ENCODE measurements around the gene C10orf105. TPM values are rescaled to one million over a fixed set of nuclear protein-coding genes. Genes with fewer than 3 reads are reported as not detected.

C10orf105 gene
- total RNA-seq, 1 donor from 2014 or later: not detected

DNA sequence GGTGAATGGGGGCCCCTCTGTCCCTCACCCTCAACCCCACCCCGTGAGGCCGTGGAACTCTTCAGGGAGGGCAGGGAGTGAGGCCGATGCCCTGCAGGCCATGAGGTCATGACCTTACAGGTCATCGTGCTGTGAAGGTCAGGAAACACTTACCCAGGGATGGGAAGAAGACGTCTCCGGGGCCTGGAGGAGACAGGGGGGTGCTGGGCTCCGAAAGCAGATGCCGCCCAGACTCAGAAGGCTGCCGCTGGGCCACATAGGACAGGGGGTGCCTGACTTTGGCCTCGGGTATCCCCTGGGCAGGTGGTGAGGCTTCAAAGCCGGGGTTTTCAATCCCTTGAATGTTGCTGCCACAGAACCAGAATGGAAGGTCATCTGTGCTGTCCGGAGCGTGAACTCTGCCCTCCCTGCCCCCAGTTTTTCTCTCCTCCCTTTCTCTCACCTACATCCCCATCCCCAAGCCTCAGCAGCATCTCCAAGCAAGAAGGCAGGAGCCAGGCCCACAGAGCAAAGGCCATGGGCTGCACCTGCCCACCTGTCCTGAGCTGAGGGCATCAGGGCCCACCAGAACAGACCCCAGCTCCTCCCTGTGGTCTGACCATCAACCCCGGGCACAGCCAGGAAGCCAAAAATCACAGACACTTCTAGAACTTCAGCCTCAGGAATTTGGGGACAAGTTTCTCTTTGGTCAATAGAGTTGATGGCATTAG, 32.1 kb upstream of the C10orf105 start:
- DNase-seq (ENCODE audit: low read depth in 2 of 2): no peak

- no peak for DNase-seq (ENCODE audit: low read depth in 2 of 2)
Measured at GRCh38 chr10:71750986-71751385, 31.4 kb upstream of the C10orf105 start.

- DNase-seq (ENCODE audit: low read depth in 2 of 2): no peak
Measured at GRCh38 chr10:71750124-71750841, 30.7 kb upstream of the C10orf105 start.

DNA sequence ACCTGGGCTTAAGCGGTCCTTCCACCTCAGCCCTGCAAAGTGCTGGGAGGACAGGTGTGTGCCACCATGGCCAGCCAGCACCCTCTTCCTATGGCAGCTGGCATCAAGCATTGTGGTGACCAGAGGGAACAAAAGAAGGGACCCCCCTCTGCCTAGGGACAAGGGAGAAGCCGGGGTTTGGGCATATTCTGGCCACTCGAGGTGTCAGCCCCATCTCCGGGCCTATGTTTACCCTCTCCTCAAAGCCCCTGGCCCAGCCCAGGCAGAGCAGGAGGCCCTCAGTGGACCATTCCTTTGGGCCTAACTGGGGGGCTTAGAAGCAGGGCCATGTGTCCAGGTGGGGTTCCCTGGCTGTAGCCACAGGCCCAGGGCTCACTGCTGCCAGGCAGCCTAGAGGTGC, 29.8 kb upstream of the C10orf105 start:
- DNase-seq (ENCODE audit: low read depth in 2 of 2): no peak

- DNase-seq (ENCODE audit: low read depth in 2 of 2): peak; percentile 50 to 57
Measured at GRCh38 chr10:71748671-71749191, 29.2 kb upstream of the C10orf105 start.

GRCh38 chr10:71747551-71748523, 28.3 kb upstream of the C10orf105 start:
- peak; percentile 48 to 51 for DNase-seq (ENCODE audit: low read depth in 2 of 2)

- no peak for DNase-seq (ENCODE audit: low read depth in 2 of 2)
Measured at GRCh38 chr10:71747039-71747531, 27.5 kb upstream of the C10orf105 start.

- DNase-seq (ENCODE audit: low read depth in 2 of 2): peak in 1 of 2 donors; percentile 16
Measured at GRCh38 chr10:71746344-71747037, 26.9 kb upstream of the C10orf105 start.

- DNase-seq (ENCODE audit: low read depth in 2 of 2): no peak
Measured at GRCh38 chr10:71745664-71746250, 26.2 kb upstream of the C10orf105 start.

DNA sequence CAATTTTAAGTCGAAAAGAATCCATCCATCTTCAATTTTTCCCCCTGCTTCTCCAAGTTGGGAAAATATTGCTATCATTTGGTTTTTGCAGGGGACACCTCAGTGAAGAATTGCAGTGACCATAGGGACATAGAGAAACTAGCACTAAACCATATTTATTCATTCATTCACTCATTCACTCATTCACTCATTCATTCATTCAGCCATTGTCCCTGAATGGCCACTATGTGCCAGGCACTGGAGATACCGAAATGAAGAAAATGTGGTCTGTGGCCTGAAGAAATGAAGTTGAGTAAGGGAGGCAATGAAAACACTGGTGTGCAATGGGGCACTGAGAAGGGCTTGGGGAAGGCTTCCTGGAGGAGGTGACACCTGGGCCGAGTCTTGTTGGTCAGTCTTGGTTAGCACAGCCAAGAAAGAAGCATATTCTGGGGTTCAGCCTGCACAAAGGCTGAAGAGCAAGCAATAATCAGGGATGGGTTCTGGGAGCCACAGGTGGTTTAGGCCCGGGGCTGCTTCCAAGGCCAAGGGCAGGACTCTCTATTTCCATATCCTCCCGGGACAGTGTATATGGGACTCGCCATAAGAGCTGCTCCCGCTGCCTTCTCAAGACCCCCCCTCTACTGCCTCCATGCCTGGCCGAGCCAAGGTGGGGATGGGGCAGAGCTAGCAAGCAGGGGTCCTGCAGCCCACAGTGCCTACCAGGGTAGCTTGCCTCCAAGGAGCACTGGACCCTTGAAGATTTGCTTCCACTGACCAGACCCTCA, 25.5 kb upstream of the C10orf105 start:
- no peak for DNase-seq (ENCODE audit: low read depth in 2 of 2)

DNA sequence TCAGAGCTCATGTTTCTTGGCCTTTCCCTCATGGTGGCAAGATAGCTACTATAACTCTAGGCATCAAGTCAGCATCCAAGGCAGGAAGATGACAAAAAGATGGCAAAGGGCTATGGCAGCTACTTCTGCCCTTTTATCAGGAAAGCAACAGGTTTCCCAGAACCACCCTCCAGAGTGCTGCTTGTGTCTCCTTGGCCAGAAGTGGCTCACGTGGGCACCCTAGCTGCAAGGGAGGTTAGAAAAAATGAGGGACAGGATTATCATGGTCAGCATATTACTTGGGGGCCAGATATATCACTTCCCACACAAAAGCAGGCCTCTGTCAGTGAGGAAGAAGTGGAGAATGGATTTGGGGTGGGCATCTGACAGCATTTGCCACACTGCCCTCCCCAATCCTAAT, 24.3 kb upstream of the C10orf105 start:
- DNase-seq (ENCODE audit: low read depth in 2 of 2): no peak

DNA sequence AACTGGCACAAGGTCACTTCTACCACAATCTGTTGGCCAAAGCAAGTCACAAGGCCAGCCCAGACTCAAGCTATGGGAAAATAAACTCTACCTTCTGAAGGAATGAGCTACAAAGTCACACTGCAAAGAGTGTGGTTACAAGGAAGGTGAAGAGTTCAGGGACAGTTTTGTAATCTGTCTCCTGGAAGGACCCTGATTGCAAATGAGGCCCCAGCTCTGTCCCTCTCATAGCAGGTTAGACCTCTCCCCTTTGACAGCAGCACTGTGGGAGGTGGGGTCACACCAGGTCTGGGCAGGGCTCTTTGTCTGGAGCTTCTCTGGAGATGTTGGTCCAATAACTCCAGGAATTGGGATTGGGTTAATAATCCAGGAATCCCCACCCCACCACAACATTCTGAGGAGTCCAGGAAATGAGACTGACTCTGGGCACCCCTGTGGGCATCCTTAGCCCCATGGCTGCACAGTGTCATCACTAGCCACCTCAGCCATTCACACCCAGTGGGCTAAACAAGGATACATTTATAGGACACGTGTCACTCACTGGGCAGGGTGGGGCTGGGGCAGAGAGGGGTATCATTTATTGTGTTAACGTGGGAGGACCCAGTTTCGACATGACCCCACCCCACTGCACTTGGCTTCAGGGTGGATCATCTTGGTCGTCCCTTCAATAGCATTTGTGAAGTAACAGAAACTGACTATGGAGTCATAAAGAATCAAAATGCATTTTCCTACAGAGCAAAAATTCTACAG, 23.7 kb upstream of the C10orf105 start:
- DNase-seq (ENCODE audit: low read depth in 2 of 2): no peak

DNA sequence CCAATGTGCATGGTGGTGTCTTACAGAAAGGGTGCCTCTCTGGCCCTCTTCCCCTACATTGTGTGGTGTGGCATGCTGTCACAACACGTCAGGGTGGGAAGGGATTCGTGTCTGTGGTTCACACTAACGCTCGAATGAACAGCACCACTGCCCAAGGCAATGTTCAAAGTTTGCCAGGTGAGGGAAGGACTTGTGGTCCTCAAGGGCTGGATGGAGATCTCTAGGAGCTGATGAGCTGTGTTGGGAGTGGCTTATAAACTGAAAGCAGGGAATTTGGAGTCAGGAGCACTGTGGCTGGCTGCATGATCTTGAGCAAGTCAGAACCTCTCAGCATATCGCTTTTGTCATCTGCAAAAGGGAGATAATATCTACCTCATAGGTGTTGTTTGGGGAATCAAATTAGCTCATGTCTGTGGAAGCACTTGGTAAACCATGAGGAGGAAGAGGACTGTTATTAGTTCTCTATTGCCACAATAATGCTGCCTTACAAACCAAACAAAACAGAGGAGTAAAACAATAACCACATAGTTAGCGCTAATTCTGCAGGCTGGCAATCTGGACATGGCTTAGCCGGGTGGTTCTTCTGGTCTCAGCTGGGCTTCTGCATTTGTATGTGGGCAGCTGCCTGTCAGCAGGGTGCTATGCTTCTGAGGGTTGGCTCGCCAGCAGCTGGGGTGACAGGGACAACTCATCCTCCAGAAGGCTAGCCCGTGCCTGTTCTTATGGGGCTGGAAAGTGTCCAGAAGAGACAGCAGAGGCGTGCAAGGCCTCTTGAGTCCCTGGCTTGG, 22.9 kb upstream of the C10orf105 start:
- DNase-seq (ENCODE audit: low read depth in 2 of 2): no peak

GRCh38 chr10:71741671-71742070, 22.1 kb upstream of the C10orf105 start:
- no peak for DNase-seq (ENCODE audit: low read depth in 2 of 2)

DNA sequence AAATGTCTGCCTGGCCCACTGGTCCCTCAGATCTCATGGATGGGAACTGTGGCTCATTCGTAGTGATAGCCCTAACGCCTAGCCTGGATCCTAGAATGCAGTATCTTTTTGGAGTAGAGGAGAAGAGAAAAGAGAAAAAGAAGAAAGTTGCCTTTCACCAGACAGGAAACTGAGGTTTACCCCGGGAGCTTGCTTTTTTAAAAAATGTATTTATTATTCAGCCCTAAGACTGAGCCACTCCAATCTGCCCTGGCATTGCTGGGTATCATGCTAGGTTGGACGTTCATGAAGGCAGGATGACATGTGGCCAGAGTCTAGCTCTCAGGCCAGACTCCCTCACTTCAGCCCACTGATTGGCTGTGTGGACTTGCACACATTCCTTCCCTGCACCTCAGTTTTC, 21.5 kb upstream of the C10orf105 start:
- DNase-seq (ENCODE audit: low read depth in 2 of 2): no peak

DNA sequence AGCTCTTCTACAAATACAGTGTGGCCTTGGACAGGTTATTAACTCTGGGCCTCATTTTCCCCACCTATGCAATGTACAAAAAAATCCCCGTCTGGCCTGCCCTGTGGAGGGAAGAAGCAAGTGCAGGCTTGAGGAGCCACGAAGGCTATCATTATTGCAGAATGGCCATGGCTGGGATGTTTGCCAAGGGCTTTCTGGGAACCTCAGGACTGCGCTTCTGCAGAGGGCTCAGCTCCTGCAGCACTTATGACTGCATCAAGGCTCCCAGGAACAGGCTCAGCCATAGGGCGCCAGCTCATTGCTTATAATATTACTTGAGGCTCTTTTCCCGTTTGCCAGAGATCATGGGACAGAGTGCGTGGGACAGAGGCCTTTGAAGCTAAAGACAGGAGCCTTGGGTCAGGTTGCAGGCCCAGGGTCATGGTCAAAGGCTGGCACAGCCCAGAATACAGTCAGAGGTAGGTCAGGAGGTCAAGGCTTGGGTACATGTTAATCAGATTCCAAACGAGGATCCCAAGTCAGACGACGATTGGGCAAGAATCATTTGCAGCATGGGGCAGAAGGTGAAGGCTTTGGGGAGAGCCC, 20.6 kb upstream of the C10orf105 start:
- DNase-seq (ENCODE audit: low read depth in 2 of 2): peak in 1 of 2 donors; percentile 16

DNA sequence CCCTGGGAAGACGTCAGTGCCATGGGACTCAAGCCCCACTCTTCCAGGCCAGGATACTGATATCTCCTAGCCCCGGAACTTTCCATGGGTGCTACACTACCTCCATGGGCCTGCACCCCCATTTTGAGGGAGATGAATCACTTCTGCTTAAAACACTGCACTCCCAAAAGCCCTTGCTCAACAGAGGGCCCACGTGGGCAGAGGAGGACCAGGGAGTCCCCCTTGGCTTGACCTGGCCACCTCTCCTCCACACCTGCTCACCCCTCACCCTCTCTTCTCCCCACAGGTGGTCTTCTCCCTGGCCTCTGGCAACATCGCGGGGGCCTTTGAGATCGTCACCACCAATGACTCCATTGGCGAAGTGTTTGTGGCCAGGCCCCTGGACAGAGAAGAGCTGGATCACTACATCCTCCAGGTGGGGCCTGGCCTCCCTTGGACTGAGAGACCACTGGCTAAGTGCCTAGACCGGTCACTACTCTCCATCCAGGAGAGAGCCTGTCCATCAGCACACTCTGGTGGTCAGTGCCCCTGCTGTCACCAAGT, 19.9 kb upstream of the C10orf105 start:
- DNase-seq (ENCODE audit: low read depth in 2 of 2): no peak

DNA sequence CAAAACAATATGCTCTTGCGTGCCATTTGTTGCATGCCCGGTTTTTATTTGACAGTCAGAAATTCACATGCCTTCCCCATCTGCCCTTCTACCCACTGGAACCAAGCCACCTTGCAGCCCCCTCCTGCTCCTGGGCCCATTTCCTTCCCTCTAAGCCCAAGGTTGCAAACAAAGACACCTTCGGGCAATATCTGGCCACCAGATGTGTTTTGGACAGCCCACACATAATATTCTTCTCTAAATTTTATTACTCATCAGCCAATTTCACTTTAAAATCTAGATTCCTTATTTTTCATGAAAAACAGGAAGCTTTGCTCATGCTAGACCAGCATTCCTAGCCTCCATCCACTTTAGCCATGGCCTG, 18.2 kb upstream of the C10orf105 start:
- DNase-seq (ENCODE audit: low read depth in 2 of 2): no peak

Data from lung microvascular endothelial cell (primary cell).